Stimulated activated CD8-positive, alpha-beta memory T cell treated with anti-CD3 and anti-CD28 coated beads, Interleukin-12 subunit alpha, Interleukin-12 subunit beta, amount 100 ng/mL, for 24 hours (primary cell): ENCODE measurements around the gene FBN2.

Experiments used
- DNase-seq: peaks from one replicate; pipeline ENCODE4 v3.0.0-alpha.2; 2020; ENCODE audit errors: extremely low read depth

Gene FBN2

GRCh38 chr5:128305341-128305740 is 232.7 kb downstream of the FBN2 start:
- no peak for DNase-seq

- DNase-seq: no peak
These were observed 233.3 kb downstream of the FBN2 start for GRCh38 chr5:128304791-128305190.

DNA sequence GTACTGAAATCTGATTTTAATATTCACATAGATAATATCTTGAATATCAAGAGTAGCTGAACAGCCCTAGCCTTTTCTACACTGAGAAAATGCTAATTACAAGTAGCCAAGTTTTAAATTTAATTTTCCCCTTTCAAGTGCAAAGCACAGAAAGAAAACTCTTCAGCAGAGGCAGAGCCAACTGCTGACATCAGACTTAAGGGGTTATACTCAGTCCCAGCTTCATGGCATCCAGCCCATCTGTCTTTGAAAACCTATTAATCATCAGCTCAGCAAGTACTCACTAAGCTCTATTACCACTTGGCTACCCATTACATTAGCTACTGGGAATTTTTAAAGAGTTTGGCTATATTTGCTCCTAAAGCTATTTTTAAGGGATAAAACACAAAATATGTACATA is 234.0 kb downstream of the FBN2 start:
- no peak for DNase-seq

DNA sequence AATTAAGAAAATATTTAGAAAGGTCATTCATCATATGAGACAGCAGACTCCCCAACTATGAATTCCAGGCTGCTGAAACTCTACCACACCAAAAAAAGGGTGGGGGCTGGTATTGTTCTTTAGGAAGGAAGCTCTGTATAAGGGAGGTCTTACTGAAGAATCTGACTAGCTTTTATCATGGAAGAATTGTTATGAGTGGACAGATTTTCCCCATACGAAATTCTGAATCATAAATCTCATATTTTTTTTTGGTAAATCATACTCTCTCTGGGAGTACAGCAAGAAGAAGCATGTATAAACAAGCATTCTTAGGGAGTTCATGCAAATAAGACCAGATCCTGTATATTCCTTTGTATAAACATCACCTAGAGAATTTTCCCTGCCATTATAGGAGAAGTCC is 234.5 kb downstream of the FBN2 start:
- no peak for DNase-seq

GRCh38 chr5:128300181-128300580 is 237.9 kb downstream of the FBN2 start:
- DNase-seq: no peak

DNA sequence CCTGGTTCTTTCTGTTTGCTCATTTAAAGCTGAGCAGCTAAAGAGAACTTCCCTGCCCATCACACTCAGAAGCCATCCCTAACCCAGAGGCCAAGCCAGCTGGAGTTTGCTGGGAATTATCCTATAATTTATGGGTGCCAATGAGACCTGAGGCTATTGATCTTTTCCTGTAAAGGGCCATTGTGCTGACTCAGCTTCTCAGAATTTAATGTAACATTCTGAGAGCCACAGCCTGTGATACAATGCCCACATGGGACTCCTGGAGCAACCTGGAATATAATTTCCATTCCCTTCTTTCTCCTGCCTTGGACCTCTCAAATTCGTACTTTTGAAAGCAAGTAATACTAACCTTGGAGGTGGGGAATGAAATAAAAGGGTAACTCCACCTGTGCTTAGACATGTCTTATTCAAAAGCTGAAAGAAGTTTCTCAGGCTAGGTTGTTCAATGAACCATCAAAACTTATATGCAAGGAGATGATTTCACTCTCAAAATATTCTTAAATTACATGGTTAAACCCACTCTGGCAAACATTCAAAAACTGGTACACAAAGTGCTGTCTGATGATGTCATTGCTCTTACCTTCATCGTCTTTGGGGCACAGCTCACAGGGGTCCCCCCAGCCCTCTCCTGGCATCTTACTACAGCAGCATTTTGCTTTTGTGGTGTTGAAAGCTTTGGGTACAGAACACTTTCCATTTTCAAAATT is 247.7 kb downstream of the FBN2 start:
- DNase-seq: no peak

- no peak for DNase-seq
These were observed 250.3 kb downstream of the FBN2 start for GRCh38 chr5:128287740-128288139.

- DNase-seq: no peak
These were observed 253.8 kb downstream of the FBN2 start for GRCh38 chr5:128284236-128284635.

GRCh38 chr5:128279345-128279744 is 258.7 kb downstream of the FBN2 start:
- no peak for DNase-seq

GRCh38 chr5:128276537-128277216 is 261.4 kb downstream of the FBN2 start:
- DNase-seq: no peak

- no peak for DNase-seq
These were observed 263.6 kb downstream of the FBN2 start for GRCh38 chr5:128274441-128274840.

GRCh38 chr5:128273736-128274135 is 264.3 kb downstream of the FBN2 start:
- DNase-seq: no peak

- no peak for DNase-seq
These were observed 266.1 kb downstream of the FBN2 start for GRCh38 chr5:128271859-128272464.

DNA sequence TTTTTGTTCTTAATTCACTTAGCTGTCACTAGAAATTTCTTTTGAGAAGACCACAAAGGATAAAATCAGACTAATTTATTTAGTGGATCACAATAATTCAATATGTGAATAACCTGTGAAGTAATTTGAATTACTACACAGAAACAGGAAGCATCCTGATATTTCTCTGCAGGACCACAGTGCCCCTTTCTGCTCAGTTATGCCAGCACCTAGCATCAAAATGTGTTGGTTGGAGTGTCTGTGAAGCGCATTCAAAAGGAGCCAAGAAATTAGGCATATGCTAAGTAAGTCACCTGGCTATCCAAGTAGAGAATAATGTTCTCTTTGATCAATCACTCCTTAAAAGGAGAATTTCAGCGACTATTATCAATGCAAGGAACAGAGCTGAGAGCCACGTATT is 267.0 kb downstream of the FBN2 start:
- DNase-seq: no peak

GRCh38 chr5:128264564-128265360 is 273.3 kb downstream of the FBN2 start:
- no peak for DNase-seq

DNA sequence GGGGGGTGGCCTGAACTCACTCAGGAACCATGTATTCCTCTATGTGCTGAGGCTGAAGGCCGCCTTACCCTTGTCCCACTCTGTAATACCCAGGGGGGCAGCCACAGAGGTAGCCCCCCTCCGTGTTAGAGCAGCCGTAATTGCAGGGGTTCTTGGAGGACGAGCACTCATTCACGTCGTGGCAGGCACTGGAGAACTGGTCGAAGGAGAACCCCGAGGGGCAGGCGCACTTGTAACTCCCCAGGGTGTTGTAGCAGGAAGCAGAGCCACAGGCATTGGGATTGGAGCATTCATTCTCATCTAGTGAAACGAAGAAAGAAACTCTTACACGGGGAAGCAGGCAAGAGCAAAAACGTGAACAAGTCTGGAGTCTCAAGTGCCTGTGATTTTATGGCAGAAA is 274.7 kb downstream of the FBN2 start:
- no peak for DNase-seq

DNA sequence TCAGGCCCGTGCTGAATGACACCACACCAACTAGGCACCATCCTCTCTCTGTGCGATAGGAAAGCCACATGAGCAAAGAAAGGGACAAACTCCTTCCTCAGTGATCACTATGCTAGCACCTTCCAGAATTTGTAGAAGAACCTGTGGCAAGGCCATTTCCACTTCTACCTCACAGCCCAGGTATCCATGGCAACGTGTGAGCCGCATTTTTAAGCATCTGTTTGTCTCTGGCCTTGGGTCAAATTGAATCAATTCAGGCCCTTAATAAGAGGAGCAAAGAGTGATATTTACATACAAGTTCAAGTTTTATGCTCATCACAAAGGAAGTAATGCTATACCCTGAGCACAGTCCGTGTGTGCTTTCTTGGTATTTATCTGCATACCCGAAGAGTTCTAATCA is 275.1 kb downstream of the FBN2 start:
- DNase-seq: no peak

GRCh38 chr5:128259607-128260021 is 278.4 kb downstream of the FBN2 start:
- DNase-seq: no peak

- DNase-seq: no peak
These were observed 279.7 kb downstream of the FBN2 start for GRCh38 chr5:128258372-128258771.

- no peak for DNase-seq
These were observed 281.0 kb downstream of the FBN2 start for GRCh38 chr5:128257076-128257475.

GRCh38 chr5:128254789-128255188 is 283.3 kb downstream of the FBN2 start:
- DNase-seq: no peak

DNA sequence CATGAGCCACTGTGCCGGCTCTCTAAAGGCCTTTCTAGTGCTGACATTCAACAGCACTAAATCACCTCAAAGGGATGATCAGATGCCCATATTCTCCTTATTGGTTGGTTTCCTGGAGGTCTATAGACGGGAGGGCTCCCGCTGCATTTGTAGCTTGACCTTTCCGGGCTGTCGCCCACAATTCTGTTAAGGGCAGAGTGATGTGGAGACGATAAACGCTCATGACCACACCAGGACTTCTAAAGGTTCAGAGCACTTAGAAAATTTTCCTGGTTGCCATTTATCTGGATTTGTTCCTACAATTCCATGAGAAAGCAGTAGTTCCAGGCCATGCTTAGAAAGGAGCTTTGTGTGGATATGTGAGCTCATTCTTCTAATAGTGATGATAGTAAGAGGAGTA is 284.2 kb downstream of the FBN2 start:
- no peak for DNase-seq
